GM12872 (cell line): Measurements from ENCODE around the gene TRPC1.

Source experiments
- CTCF ChIP-seq: IDR thresholded peaks from 3 replicates; pipeline ENCODE4 v1.5.1; 2011; ENCODE audit warnings: low read depth, mild to moderate bottlenecking, low read length, moderate library complexity; ENCODE audit not compliant: insufficient read depth

Gene TRPC1

GRCh38 chr3:142705198-142705597 is 18.6 kb upstream of the TRPC1 start:
- TF ChIP-seq CTCF: no peak

- TF ChIP-seq CTCF: no peak
Observed at GRCh38 chr3:142706321-142707127, 17.3 kb upstream of the TRPC1 start.

GRCh38 chr3:142709207-142709606 is 14.6 kb upstream of the TRPC1 start:
- no peak for TF ChIP-seq CTCF

GRCh38 chr3:142716102-142716501 is 7.7 kb upstream of the TRPC1 start:
- no peak for TF ChIP-seq CTCF

GRCh38 chr3:142723665-142723967 is 218 bp upstream of the TRPC1 start:
- no peak for TF ChIP-seq CTCF

- TF ChIP-seq CTCF: no peak
Observed at GRCh38 chr3:142724682-142725356, 985 bp downstream of the TRPC1 start.

- TF ChIP-seq CTCF: no peak
Observed at GRCh38 chr3:142725357-142725739, 1.5 kb downstream of the TRPC1 start.
